GM21423 (cell line): Measurements from ENCODE around the gene CDY2A.
"Not testable (repeated sequence)": the region's sequence is repeated elsewhere in the genome, so short reads cannot be mapped to it uniquely, and the experiment has no call there.

Experiments used
- ATAC-seq: cut with Tn5 transposase; IDR thresholded peaks from one replicate; pipeline ENCODE4 v1.9.1; 2021; ENCODE audit warnings: mild to moderate bottlenecking, moderate library complexity; ENCODE audit not compliant: unreplicated experiment

CDY2A gene, protein sequence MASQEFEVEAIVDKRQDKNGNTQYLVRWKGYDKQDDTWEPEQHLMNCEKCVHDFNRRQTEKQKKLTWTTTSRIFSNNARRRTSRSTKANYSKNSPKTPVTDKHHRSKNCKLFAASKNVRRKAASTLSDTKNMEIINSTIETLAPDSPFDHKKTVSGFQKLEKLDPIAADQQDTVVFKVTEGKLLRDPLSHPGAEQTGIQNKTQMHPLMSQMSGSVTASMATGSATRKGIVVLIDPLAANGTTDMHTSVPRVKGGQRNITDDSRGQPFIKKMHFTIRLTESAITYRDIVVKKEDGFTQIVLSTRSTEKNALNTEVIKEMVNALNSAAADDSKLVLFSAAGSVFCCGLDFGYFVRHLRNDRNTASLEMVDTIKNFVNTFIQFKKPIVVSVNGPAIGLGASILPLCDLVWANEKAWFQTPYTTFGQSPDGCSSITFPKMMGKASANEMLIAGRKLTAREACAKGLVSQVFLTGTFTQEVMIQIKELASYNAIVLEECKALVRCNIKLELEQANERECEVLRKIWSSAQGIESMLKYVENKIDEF

GRCh38 chrY:18025487-18025886 is at the start of gene CDY2A:
CDY2A (plus strand) TSS chrY:18025787; CDS start chrY:18026115, 328 bp downstream.
- not testable (repeated sequence) for ATAC-seq

GRCh38 chrY:17997586-17997985 is 28.0 kb upstream of the CDY2A start:
- ATAC-seq = not testable (repeated sequence)

DNA sequence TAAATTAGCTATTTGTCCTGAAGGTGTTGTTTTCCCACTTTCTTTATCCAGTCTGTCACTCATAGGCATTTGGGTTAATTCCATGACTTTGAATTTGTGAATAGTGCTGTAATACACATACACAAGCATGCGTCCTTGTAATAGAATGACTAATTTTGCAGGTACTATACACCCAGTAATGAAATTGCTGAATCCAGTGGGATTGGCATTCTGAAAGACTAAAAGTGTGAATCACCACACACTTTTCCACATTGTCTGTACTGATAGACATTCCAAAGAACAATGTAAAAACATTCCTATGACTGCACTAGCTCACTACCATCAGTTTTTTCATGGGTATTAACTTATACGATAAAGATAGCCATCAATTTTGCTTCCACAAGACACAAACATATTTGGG is 27.3 kb upstream of the CDY2A start:
- ATAC-seq = not testable (repeated sequence)

DNA sequence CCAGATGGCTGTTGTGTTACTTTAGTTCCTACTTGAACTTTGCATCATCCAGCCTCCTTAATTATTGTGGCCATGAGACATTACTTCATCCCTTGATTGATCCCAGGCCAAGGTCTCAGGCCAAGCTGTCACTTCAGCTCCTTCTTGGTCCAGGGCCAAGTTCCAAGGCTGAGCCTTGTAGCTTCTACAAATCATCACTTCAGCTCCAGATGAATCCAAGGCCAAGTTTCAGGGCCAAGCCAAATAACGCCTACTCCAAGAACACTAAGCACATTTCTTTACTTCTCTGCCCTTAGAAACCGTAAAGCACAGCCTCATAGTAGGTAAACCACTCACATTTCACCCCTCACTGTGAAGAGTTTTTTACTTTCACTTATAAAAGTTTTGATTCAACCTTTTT is 1.7 kb upstream of the CDY2A start:
- not testable (repeated sequence) for ATAC-seq

DNA sequence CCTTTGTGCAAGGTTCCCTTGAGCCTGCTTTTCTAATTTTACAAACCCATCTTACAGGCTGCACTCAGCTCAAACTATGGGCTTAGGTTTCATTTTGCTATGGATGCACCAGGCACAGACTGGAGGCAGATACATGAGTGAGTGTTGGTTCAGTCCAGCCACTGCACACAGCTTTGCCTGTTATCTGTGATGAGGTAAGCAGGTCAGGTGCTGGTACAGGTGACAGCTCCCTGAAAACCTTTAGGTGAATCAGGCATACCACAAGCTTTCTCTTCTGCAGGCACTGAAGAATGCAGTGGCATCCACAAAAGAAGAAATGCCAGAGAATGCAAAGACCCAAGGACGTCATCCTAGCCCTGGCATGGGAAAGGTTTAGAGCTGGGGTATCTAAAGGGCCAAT is 3.3 kb downstream of the CDY2A start:
- not testable (repeated sequence) for ATAC-seq

DNA sequence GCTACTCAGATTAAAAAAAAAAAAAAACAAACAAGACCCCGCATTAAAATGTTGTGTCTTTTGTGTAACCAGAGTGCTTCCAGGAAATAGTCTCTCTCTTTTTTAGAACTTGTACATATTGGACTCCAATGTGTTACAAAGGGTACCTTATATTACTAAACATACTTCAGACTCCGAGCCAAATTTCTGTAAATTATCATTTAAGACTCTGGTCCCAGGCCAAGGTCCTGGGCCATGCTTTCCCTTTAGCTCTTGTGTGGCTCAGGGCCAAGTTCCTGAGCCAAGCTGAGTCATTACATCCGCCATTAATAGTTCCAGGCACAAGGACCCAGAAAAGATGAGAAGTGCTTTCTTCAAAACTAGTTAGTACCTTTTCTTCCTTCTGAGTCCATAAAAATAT is 4.6 kb downstream of the CDY2A start:
- ATAC-seq = not testable (repeated sequence)

- not testable (repeated sequence) for ATAC-seq
Observed at GRCh38 chrY:18034100-18034814, 8.7 kb downstream of the CDY2A start.

GRCh38 chrY:18034864-18035263 is 9.3 kb downstream of the CDY2A start:
- ATAC-seq = not testable (repeated sequence)

DNA sequence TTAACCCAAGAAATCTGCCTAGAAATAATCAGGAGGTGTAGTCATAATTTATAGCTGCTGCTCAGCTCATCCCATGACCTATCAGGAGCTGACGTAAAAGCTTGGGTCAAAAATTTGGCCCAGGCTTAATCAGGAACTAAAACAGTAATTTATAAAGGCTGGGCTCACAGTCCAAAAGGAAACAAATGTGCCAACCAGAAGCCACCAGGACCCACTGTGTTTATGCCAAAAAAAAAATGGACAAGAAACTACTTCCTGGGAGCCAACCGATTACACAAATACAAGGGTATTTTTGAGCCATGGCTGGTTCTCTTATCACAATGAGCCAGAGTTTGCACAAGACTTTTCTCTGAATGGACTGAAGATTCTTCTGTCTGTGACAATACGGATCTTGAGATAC is 19.4 kb downstream of the CDY2A start:
- not testable (repeated sequence) for ATAC-seq

GRCh38 chrY:18048149-18049040 is 22.8 kb downstream of the CDY2A start:
- not testable (repeated sequence) for ATAC-seq

GRCh38 chrY:18049061-18049460 is 23.5 kb downstream of the CDY2A start:
- not testable (repeated sequence) for ATAC-seq

DNA sequence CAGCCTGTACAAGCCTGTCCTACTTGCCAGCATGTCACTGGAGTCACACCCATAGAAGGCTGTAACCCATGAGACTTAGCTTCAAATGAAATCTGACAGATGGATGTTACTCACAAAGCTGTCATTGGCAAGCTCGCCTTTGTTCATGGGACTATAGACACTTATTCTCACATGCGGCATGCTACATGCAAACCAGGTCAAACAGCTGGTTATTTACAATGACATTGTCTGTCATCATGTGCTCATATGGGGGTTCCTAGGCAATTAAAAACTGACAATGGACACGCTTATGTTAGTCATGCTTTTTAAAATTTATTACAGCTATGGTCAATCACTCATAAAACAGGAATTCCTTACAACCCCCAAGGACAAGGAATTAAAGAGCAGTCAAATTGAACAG is 30.9 kb downstream of the CDY2A start:
- not testable (repeated sequence) for ATAC-seq

DNA sequence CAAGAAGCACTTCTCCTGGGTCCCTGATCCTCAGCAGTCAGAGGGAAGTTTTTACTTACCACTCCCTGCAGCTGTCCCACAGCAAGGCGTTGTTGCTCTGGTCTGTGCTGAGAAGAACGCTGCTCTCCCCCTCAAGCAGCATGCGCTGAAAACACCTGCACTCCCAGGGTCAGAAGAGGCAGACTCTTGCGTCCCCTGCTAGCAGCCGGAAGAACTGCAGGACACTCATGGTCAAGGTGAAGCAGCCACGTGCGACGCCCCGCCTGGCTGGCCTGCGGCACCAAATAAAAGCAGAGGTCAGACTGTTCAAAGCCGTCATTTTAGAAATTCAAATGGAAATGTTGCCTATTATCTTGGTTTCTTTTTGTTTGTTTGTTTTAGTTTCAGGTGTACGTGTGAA is 47.9 kb downstream of the CDY2A start:
- not testable (repeated sequence) for ATAC-seq
